ENCODE results near the gene C19orf53.

C19orf53 gene

GRCh38 chr19:13806728-13807127, 32.5 kb downstream of the C19orf53 start:
- TF ChIP-seq CTCF (IDR thresholded peaks at IDR 0.05): no peak
- DNase-seq (ENCODE audit: low spot score): no peak
- H3K4me3 ChIP-seq: no peak overlapping the region
- H3K27ac ChIP-seq: no peak overlapping the region

- TF ChIP-seq CTCF (IDR thresholded peaks at IDR 0.05): no peak
- DNase-seq (ENCODE audit: low spot score): no peak
Observed at GRCh38 chr19:13807421-13808021, 33.3 kb downstream of the C19orf53 start.

GRCh38 chr19:13808856-13809255, 34.6 kb downstream of the C19orf53 start:
- no peak for TF ChIP-seq CTCF (IDR thresholded peaks at IDR 0.05)
- DNase-seq (ENCODE audit: low spot score): no peak
- H3K27ac ChIP-seq: no peak overlapping the region
- no peak overlapping the region for H3K4me3 ChIP-seq

More at GRCh38 chr19:13807421-13808021, 33.3 kb downstream of the C19orf53 start:
- H3K27ac ChIP-seq: no peak overlapping the region
- H3K4me3 ChIP-seq: no peak overlapping the region

GRCh38 chr19:13812544-13812943, 38.3 kb downstream of the C19orf53 start:
- Histone ChIP-seq H3K4me3 (no peak overlapping the region), H3K27ac (no peak overlapping the region)
- TF ChIP-seq CTCF (IDR thresholded peaks at IDR 0.05): no peak
- DNase-seq (ENCODE audit: low spot score): no peak

- Histone ChIP-seq H3K4me3 (no peak overlapping the region), H3K27ac (no peak overlapping the region)
- no peak for DNase-seq (ENCODE audit: low spot score)
- TF ChIP-seq CTCF (IDR thresholded peaks at IDR 0.05): no peak
Observed at GRCh38 chr19:13813147-13813546, 38.9 kb downstream of the C19orf53 start.

GRCh38 chr19:13814550-13814949, 40.3 kb downstream of the C19orf53 start:
- no peak overlapping the region for H3K4me3 ChIP-seq
- H3K27ac ChIP-seq: no peak overlapping the region
- no peak for DNase-seq (ENCODE audit: low spot score)
- no peak for TF ChIP-seq CTCF (IDR thresholded peaks at IDR 0.05)

- no peak for DNase-seq (ENCODE audit: low spot score)
- Histone ChIP-seq H3K27ac (no peak overlapping the region), H3K4me3 (no peak overlapping the region)
- no peak for TF ChIP-seq CTCF (IDR thresholded peaks at IDR 0.05)
Observed at GRCh38 chr19:13817018-13817614, 42.9 kb downstream of the C19orf53 start.

Measured in coronary artery (tissue), 2 donors.